ENCODE measurements around the gene MSRB3.

GRCh38 chr12:65411171-65411570 lies 132.7 kb downstream of the MSRB3 start:
- TF ChIP-seq POLR2A (IDR thresholded peaks at IDR 0.05) = no peak
- no peak for TF ChIP-seq CTCF (IDR thresholded peaks at IDR 0.05)

Measured in Peyer's patch (tissue), 4 donors.